ENCODE measurements around the gene DPH2.

GRCh38 chr1:43981636-43982035 lies 11.8 kb downstream of the DPH2 start:
- TF ChIP-seq CTCF (IDR thresholded peaks at IDR 0.05) = no peak
- no peak for TF ChIP-seq POLR2AphosphoS5 (IDR thresholded peaks at IDR 0.05)

Measured in prostate gland (tissue), 2 donors.